ENCODE results near the gene GPBAR1. TPM values are rescaled to one million over a fixed set of nuclear protein-coding genes. Genes with fewer than 3 reads are reported as not detected.
A peak's percentile ranks its signal among the peaks of the same experiment; 100 is the strongest.

GPBAR1 gene, protein sequence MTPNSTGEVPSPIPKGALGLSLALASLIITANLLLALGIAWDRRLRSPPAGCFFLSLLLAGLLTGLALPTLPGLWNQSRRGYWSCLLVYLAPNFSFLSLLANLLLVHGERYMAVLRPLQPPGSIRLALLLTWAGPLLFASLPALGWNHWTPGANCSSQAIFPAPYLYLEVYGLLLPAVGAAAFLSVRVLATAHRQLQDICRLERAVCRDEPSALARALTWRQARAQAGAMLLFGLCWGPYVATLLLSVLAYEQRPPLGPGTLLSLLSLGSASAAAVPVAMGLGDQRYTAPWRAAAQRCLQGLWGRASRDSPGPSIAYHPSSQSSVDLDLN
- total RNA-seq (2022) (1.1 and 1.5 TPM in 2 replicates), Bru-seq, nascent RNA (percentile 52 among the genes with signal in this experiment), BruChase-seq, experiment 1, labeled RNA remaining after a 6-hour chase (percentile 37 among the genes with signal in this experiment), BruChase-seq, experiment 2, labeled RNA remaining after a 2-hour chase (percentile 31 among the genes with signal in this experiment)
- long read RNA-seq, partial matches to known transcripts = 0 of 1 reads
- long read RNA-seq, other reads (novel, unspliced or antisense) = 0 of 1 reads

DNA sequence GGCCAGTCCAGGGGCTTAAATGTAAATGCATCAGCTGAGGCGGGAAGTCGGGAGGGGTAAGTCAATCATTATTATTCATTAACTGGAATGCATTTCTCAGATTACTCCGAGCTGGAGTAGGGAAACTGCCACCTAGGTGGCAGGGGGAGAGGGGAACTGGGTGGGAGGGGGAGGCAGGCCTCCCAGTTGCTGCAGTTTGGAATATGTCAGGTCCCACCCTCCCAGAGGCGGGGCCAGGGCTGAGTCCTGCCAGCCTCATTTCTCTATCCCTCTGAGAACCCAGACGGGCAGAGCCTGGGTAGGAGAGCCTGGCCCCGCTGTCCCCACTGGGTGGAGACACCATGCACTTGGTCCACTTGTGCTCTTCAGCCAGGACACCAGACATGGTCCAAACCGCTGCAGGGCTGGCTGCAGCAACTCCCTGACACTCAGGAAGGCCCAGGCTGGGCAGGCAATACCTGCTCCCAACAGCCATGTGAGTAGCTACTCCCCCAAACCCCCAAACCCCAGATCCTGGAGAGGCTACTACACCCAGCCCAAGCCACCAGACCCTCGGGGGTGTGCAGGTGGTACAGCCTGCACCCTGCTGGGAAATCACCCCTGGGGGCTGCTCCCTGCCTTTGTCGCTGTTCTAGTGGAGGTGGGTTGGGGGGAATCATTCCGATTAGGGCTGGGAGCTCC, at the start of gene GPBAR1:
TSS of gene GPBAR1 (plus strand) at position 274 of the 681 bp plus-strand sequence. CDS start 1,710 bp downstream, outside the sequence.
- no peak within 1 kb of the TSS for H3K4me3 Mint-ChIP-seq (ENCODE audit: low read depth, unreplicated experiment)
- H3K36me3 Mint-ChIP-seq (ENCODE audit: insufficient read depth, unreplicated experiment) = peaks cover 58% of the 10 kb centered on the region
- DNase-seq = peak; percentile 78
- intact Hi-C loops (cut with micrococcal nuclease; ENCODE audit: unreplicated experiment) = loop anchor here (5.0 kb wide), 1 partner anchor 74 kb away; no protein-coding TSS in a partner anchor
- H3K27ac Mint-ChIP-seq (ENCODE audit: unreplicated experiment) = peak within 1 kb of the TSS; percentile 44
- CTCF ChIA-PET = interaction anchor here (0.6 to 1.0 kb wide), 5 partner anchors 39 to 151 kb away, joined by 3 to 9 read pairs (median 5); partner anchors contain the start of gene ARPC2
- H3K9me3 Mint-ChIP-seq (ENCODE audit: low read depth, unreplicated experiment) = no peaks in the 10 kb centered on the region
- TF ChIP-seq, protein P1, sequence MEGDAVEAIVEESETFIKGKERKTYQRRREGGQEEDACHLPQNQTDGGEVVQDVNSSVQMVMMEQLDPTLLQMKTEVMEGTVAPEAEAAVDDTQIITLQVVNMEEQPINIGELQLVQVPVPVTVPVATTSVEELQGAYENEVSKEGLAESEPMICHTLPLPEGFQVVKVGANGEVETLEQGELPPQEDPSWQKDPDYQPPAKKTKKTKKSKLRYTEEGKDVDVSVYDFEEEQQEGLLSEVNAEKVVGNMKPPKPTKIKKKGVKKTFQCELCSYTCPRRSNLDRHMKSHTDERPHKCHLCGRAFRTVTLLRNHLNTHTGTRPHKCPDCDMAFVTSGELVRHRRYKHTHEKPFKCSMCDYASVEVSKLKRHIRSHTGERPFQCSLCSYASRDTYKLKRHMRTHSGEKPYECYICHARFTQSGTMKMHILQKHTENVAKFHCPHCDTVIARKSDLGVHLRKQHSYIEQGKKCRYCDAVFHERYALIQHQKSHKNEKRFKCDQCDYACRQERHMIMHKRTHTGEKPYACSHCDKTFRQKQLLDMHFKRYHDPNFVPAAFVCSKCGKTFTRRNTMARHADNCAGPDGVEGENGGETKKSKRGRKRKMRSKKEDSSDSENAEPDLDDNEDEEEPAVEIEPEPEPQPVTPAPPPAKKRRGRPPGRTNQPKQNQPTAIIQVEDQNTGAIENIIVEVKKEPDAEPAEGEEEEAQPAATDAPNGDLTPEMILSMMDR (IDR thresholded peaks at IDR 0.05; ENCODE audit: unreplicated experiment) = no peak
- no TSS peak for BruUV-seq (replicated peaks)
- H3K4me1 Mint-ChIP-seq (ENCODE audit: low read depth, unreplicated experiment) = peaks cover 19% of the 10 kb centered on the region
- H3K27me3 Mint-ChIP-seq (ENCODE audit: unreplicated experiment) = no peaks in the 10 kb centered on the region

GRCh38 chr2:218214116-218214515, 46.7 kb upstream of the GPBAR1 start:
- Mint-ChIP-seq H3K27ac (ENCODE audit: unreplicated experiment) (no peak overlapping the region), H3K9me3 (ENCODE audit: low read depth, unreplicated experiment) (peaks cover 2% of the 10 kb centered on the region), H3K36me3 (ENCODE audit: insufficient read depth, unreplicated experiment) (peaks cover 33% of the 10 kb centered on the region), H3K4me1 (ENCODE audit: low read depth, unreplicated experiment) (peaks cover 28% of the 10 kb centered on the region), H3K27me3 (ENCODE audit: unreplicated experiment) (no peaks in the 10 kb centered on the region), H3K4me3 (ENCODE audit: low read depth, unreplicated experiment) (no peak overlapping the region)
- DNase-seq = no peak
- TF ChIP-seq, protein P1 (IDR thresholded peaks at IDR 0.05; ENCODE audit: unreplicated experiment) = no peak
- BruUV-seq (replicated peaks) = no TSS peak
- intact Hi-C loops (cut with micrococcal nuclease; ENCODE audit: unreplicated experiment) = no loop called here
- CTCF ChIA-PET = no interaction called here

- peaks cover 47% of the 10 kb centered on the region for H3K4me1 Mint-ChIP-seq (ENCODE audit: low read depth, unreplicated experiment)
- H3K9me3 Mint-ChIP-seq (ENCODE audit: low read depth, unreplicated experiment) = no peaks in the 10 kb centered on the region
- no peaks in the 10 kb centered on the region for H3K27me3 Mint-ChIP-seq (ENCODE audit: unreplicated experiment)
- TF ChIP-seq, protein P1 (IDR thresholded peaks at IDR 0.05; ENCODE audit: unreplicated experiment) = no peak
- H3K27ac Mint-ChIP-seq (ENCODE audit: unreplicated experiment) = peak overlapping the region; percentile 85
- H3K36me3 Mint-ChIP-seq (ENCODE audit: insufficient read depth, unreplicated experiment) = peaks cover 54% of the 10 kb centered on the region
- BruUV-seq (replicated peaks) = TSS peak; percentile 89
- intact Hi-C loops (cut with micrococcal nuclease; ENCODE audit: unreplicated experiment) = no loop called here
- CTCF ChIA-PET = interaction anchor here (1.2 to 1.5 kb wide), 2 partner anchors 14 to 45 kb away, joined by 4 to 8 read pairs; partner anchors contain the start of gene GPBAR1
- no peak for DNase-seq
- peak overlapping the region; percentile 89 for H3K4me3 Mint-ChIP-seq (ENCODE audit: low read depth, unreplicated experiment)
These were observed 44.5 kb upstream of the GPBAR1 start for GRCh38 chr2:218216336-218216673.

DNA sequence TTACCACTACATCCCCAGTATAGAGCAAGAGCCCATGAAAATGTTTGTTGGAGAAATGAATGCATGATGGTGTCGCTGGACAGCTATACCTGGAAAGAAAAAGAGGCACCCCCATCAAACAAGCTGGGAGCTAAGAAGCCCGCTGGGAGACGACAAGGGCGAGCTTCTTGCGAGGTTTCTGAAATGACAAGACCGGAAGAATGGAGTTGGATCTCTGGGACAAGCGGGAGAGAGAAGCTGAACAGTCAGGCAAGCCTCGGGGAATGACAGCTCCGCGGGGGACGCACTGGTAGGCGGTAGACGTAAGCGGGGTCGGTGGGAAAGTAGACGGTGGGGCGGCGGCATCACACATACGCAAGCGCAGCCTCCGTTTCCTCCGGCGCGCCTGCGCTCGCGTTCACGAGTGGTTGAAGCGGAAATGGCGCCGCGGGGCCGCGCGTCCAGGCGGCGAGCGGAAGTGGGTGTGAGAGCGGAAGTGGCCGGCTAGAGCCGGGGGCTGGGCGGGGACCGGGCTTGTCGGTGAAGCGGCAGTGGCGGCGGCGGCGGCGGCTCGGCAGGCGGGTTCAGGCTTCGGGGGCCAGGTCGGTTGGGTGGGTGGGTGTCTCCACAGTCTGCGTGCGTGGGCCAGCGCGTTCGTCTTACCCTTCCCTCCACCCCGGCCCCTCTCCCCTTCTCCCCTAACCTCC, 44.0 kb upstream of the GPBAR1 start, which contains the start of gene ARPC2:
TSS of gene ARPC2 (plus strand) at position 516 of the 686 bp plus-strand sequence. CDS start 282 bp downstream, outside the sequence.
- Mint-ChIP-seq H3K27me3 (ENCODE audit: unreplicated experiment) (no peaks in the 10 kb centered on the region), H3K4me1 (ENCODE audit: low read depth, unreplicated experiment) (peaks cover 52% of the 10 kb centered on the region), H3K9me3 (ENCODE audit: low read depth, unreplicated experiment) (no peaks in the 10 kb centered on the region), H3K27ac (ENCODE audit: unreplicated experiment) (peak within 1 kb of the TSS; percentile 96), H3K36me3 (ENCODE audit: insufficient read depth, unreplicated experiment) (peaks cover 60% of the 10 kb centered on the region), H3K4me3 (ENCODE audit: low read depth, unreplicated experiment) (peak within 1 kb of the TSS; percentile 89)
- CTCF ChIA-PET = interaction anchor here (0.9 to 1.5 kb wide), 3 partner anchors 14 to 44 kb away, joined by 4 to 8 read pairs (median 5); partner anchors contain the start of gene GPBAR1
- intact Hi-C loops (cut with micrococcal nuclease; ENCODE audit: unreplicated experiment) = no loop called here
- DNase-seq = peak; percentile 95
- no TSS peak for BruUV-seq (replicated peaks)
- TF ChIP-seq, protein P1 (IDR thresholded peaks at IDR 0.05; ENCODE audit: unreplicated experiment) = no peak
